ENCODE data around the gene INSC. TPM values are rescaled to one million over a fixed set of nuclear protein-coding genes. Genes with fewer than 3 reads are reported as not detected.

Gene INSC
- total and polyA plus RNA-seq, 2 experiments from 2014 or later = 1.1 to 1.2 TPM

DNA sequence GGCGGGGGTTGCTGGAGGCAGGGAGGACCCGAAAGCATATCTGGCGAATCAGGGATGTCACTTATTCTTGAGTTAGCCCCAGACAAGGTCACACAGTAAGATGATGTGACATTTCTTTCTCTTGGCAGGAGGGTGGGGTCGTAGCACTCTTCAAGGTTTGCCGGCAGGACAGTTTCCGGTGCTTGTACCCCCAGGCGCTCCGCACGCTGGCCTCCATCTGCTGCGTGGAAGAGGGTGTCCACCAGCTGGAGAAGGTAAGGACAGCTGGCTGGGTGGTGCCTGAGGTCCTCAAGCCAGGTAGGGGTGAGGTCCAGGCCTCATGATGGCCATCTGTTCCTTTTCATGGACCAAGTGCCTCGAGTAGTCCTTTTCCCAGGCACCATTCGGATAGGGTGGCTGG is 86.0 kb downstream of the INSC start:
- peaks cover 19% of the 10 kb centered on the region; the same call in 1 of the 2 replicates for H3F3A ChIP-seq (ENCODE audit: insufficient read depth)
- in situ Hi-C loops (cut with MboI) = loop anchor here (10.0 kb wide), 1 partner anchor 46 kb away; no protein-coding TSS in a partner anchor
- TF ChIP-seq EZH2 (IDR thresholded peaks at IDR 0.05; ENCODE audit: insufficient read depth, poor library complexity, severe bottlenecking) (no peak), EZH2phosphoT487 (IDR thresholded peaks at IDR 0.05; ENCODE audit: insufficient read depth, low read depth) (no peak)
- H3K27ac ChIP-seq = no peak overlapping the region
- 85 to 89% methylated on average over 12 of the region's 12 CpGs for WGBS, 2 experiments (ENCODE audit: low coverage in 1 of 2, low lambda C conversion rate in 2 of 2, missing lambda C conversion rate in 2 of 2)
- no peaks in the 10 kb centered on the region for H4K20me1 ChIP-seq (ENCODE audit: insufficient read depth)
- H3K9ac ChIP-seq = no peak overlapping the region
- H3K36me3 ChIP-seq (ENCODE audit: low read depth) = no peaks in the 10 kb centered on the region
- no peak overlapping the region for H3K4me2 ChIP-seq (ENCODE audit: unreplicated experiment)
- peaks cover 27% of the 10 kb centered on the region for H3K4me1 ChIP-seq (ENCODE audit: insufficient read depth)
- H3K4me3 ChIP-seq = no peak overlapping the region
- H2AFZ ChIP-seq = no peak overlapping the region
- H3K27me3 ChIP-seq (replicated peaks; ENCODE audit: insufficient read depth) = no peaks in the 10 kb centered on the region
- DNase-seq = no peak
- no peaks in the 10 kb centered on the region for H3K9me3 ChIP-seq (ENCODE audit: low read depth)
- H3K79me2 ChIP-seq (ENCODE audit: insufficient read depth) = no peaks in the 10 kb centered on the region
- no peaks in the 10 kb centered on the region for H3K9me2 ChIP-seq (ENCODE audit: insufficient read depth)

DNA sequence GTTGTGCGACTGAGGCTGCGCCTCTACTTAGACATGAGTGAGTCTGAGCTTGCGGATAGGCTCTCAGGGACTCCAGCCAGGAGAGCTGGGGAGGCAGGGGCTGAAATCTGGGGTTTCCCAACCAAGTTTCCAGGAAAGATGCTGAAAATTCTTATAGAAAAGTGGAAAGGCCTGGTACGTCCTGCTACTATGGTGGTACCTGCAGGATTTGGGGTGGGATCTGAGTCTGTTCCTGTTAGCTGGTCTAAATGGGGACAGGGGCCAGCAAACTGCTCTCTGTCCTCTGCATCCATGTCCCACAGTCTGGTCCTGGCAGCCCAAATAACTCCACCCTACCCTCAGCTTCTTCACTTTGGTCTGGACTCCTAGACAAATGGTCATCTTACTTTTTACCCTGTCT is 86.9 kb downstream of the INSC start:
- Histone ChIP-seq H3K27ac (no peak overlapping the region), H3K4me2 (ENCODE audit: unreplicated experiment) (no peak overlapping the region), H3K9me3 (ENCODE audit: low read depth) (no peaks in the 10 kb centered on the region), H3K4me3 (no peak overlapping the region), H3F3A (ENCODE audit: insufficient read depth) (peaks cover 19% of the 10 kb centered on the region; the same call in 1 of the 2 replicates), H2AFZ (no peak overlapping the region), H3K79me2 (ENCODE audit: insufficient read depth) (no peaks in the 10 kb centered on the region), H3K9me2 (ENCODE audit: insufficient read depth) (no peaks in the 10 kb centered on the region), H3K36me3 (ENCODE audit: low read depth) (no peaks in the 10 kb centered on the region), H3K4me1 (ENCODE audit: insufficient read depth) (peaks cover 22% of the 10 kb centered on the region), H3K27me3 (replicated peaks; ENCODE audit: insufficient read depth) (no peaks in the 10 kb centered on the region), H4K20me1 (ENCODE audit: insufficient read depth) (no peaks in the 10 kb centered on the region), H3K9ac (no peak overlapping the region)
- in situ Hi-C loops (cut with MboI) = loop anchor here (10.0 kb wide), 1 partner anchor 47 kb away; no protein-coding TSS in a partner anchor
- DNase-seq = no peak
- no peak for TF ChIP-seq EZH2phosphoT487 (IDR thresholded peaks at IDR 0.05; ENCODE audit: insufficient read depth, low read depth)
- TF ChIP-seq EZH2 (IDR thresholded peaks at IDR 0.05; ENCODE audit: insufficient read depth, poor library complexity, severe bottlenecking) = no peak
- 94 to 97% methylated on average over 4 of the region's 4 CpGs for WGBS, 2 experiments (ENCODE audit: low coverage in 1 of 2, low lambda C conversion rate in 2 of 2, missing lambda C conversion rate in 2 of 2)

GRCh38 chr11:15202626-15203025 is 87.9 kb downstream of the INSC start:
- Histone ChIP-seq H3K36me3 (ENCODE audit: low read depth) (no peaks in the 10 kb centered on the region), H3F3A (ENCODE audit: insufficient read depth) (peaks cover 19% of the 10 kb centered on the region; the same call in 1 of the 2 replicates), H3K79me2 (ENCODE audit: insufficient read depth) (no peaks in the 10 kb centered on the region), H2AFZ (no peak overlapping the region), H3K9me3 (ENCODE audit: low read depth) (no peaks in the 10 kb centered on the region), H3K27ac (no peak overlapping the region), H3K9ac (no peak overlapping the region), H3K4me1 (ENCODE audit: insufficient read depth) (peaks cover 18% of the 10 kb centered on the region), H3K9me2 (ENCODE audit: insufficient read depth) (no peaks in the 10 kb centered on the region), H3K4me3 (no peak overlapping the region), H3K27me3 (replicated peaks; ENCODE audit: insufficient read depth) (no peaks in the 10 kb centered on the region), H3K4me2 (ENCODE audit: unreplicated experiment) (no peak overlapping the region), H4K20me1 (ENCODE audit: insufficient read depth) (no peaks in the 10 kb centered on the region)
- TF ChIP-seq EZH2phosphoT487 (IDR thresholded peaks at IDR 0.05; ENCODE audit: insufficient read depth, low read depth) = no peak
- no peak for TF ChIP-seq EZH2 (IDR thresholded peaks at IDR 0.05; ENCODE audit: insufficient read depth, poor library complexity, severe bottlenecking)
- WGBS, 2 experiments (ENCODE audit: low coverage in 1 of 2, low lambda C conversion rate in 2 of 2, missing lambda C conversion rate in 2 of 2) = 73 to 77% methylated on average over 5 of the region's 5 CpGs
- in situ Hi-C loops (cut with MboI) = loop anchor here (10.0 kb wide), 1 partner anchor 48 kb away; no protein-coding TSS in a partner anchor
- no peak for DNase-seq

- no peak overlapping the region for H3K9ac ChIP-seq
These were observed 90.0 kb downstream of the INSC start for GRCh38 chr11:15204711-15205110.

More at GRCh38 chr11:15204711-15205110, 90.0 kb downstream of the INSC start:
- H3K9me2 ChIP-seq (ENCODE audit: insufficient read depth) = no peaks in the 10 kb centered on the region
- H2AFZ ChIP-seq = no peak overlapping the region
- no peaks in the 10 kb centered on the region for H3K27me3 ChIP-seq (replicated peaks; ENCODE audit: insufficient read depth)
- no peaks in the 10 kb centered on the region for H3K36me3 ChIP-seq (ENCODE audit: low read depth)
- no peak overlapping the region for H3K4me3 ChIP-seq
- no peak overlapping the region for H3K4me2 ChIP-seq (ENCODE audit: unreplicated experiment)
- 84 to 85% methylated on average over 10 of the region's 10 CpGs for WGBS, 2 experiments (ENCODE audit: low coverage in 1 of 2, low lambda C conversion rate in 2 of 2, missing lambda C conversion rate in 2 of 2)
- H3K4me1 ChIP-seq (ENCODE audit: insufficient read depth) = peaks cover 6% of the 10 kb centered on the region
- DNase-seq = no peak
- no peak for TF ChIP-seq EZH2phosphoT487 (IDR thresholded peaks at IDR 0.05; ENCODE audit: insufficient read depth, low read depth)
- TF ChIP-seq EZH2 (IDR thresholded peaks at IDR 0.05; ENCODE audit: insufficient read depth, poor library complexity, severe bottlenecking) = no peak
- no peak overlapping the region for H3K27ac ChIP-seq
- in situ Hi-C loops (cut with MboI) = loop anchor here (10.0 kb wide), 1 partner anchor 50 kb away; no protein-coding TSS in a partner anchor
- H3K9me3 ChIP-seq (ENCODE audit: low read depth) = no peaks in the 10 kb centered on the region
- no peaks in the 10 kb centered on the region for H3K79me2 ChIP-seq (ENCODE audit: insufficient read depth)
- H4K20me1 ChIP-seq (ENCODE audit: insufficient read depth) = no peaks in the 10 kb centered on the region
- H3F3A ChIP-seq (ENCODE audit: insufficient read depth) = peaks cover 5% of the 10 kb centered on the region; the same call in 1 of the 2 replicates

Data from GM23248 (cell line).